HCT116 (cell line): ENCODE results near the gene WWTR1.

ENCODE experiments used
- ELF1 ChIP-seq: IDR thresholded peaks from 2 replicates; pipeline ENCODE4 v1.6.1; 2012; ENCODE audit warnings: low read depth, borderline replicate concordance
- EZH2 ChIP-seq: fragments of 200-600 bp; sonication (generic); IDR thresholded peaks from 2 replicates; pipeline ENCODE4 v1.6.1; 2017; ENCODE audit warnings: antibody characterized with exemption, mixed run types
- EZH2phosphoT487 ChIP-seq: fragments of 200-600 bp; IDR thresholded peaks from 2 replicates; pipeline ENCODE4 v1.6.1; 2018; ENCODE audit warnings: antibody characterized with exemption, borderline replicate concordance
- JUND ChIP-seq: IDR thresholded peaks from 2 replicates; pipeline ENCODE4 v1.6.1; 2012
- POLR2A ChIP-seq: IDR thresholded peaks from 2 replicates; pipeline ENCODE4 v1.7.0; 2011; ENCODE audit warnings: borderline replicate concordance; ENCODE audit not compliant: insufficient read depth, insufficient read length; ENCODE audit errors: extremely low read depth
- POLR2AphosphoS5 ChIP-seq: IDR thresholded peaks from 2 replicates; pipeline ENCODE4 v1.6.1; 2011; ENCODE audit warnings: mild to moderate bottlenecking, low read depth, low read length, moderate library complexity
- RAD21 ChIP-seq: IDR thresholded peaks from 2 replicates; pipeline ENCODE4 v1.6.1; 2012; ENCODE audit warnings: low read depth, mild to moderate bottlenecking
- REST ChIP-seq: IDR thresholded peaks from 2 replicates; pipeline ENCODE4 v1.6.1; 2012; ENCODE audit warnings: low read depth
- SIN3A ChIP-seq: IDR thresholded peaks from 2 replicates; pipeline ENCODE4 v1.6.1; 2012; ENCODE audit warnings: low read depth
- SP1 ChIP-seq: IDR thresholded peaks from 2 replicates; pipeline ENCODE4 v1.6.1; 2012; ENCODE audit warnings: low read depth
- ZBTB33 ChIP-seq: IDR thresholded peaks from 2 replicates; pipeline ENCODE4 v1.6.1; 2011; ENCODE audit warnings: mild to moderate bottlenecking, low read length, moderate library complexity; ENCODE audit not compliant: insufficient replicate concordance; ENCODE audit errors: extremely low read depth
- TF ChIP-seq, protein P1 (sequence below), 3 experiments: fragments of 200-600 bp in 1 of 3; sonication (generic) in 1 of 3; IDR thresholded peaks in 2 of 3; conservative IDR thresholded peaks in 1 of 3; 2 replicates each; pipeline ENCODE4 v1.5.1; 2012 to 2017; ENCODE audit warnings: low read depth in 2 of 3, low read length in 2 of 3, antibody characterized with exemption in 1 of 3, borderline replicate concordance in 1 of 3, control low read depth in 1 of 3, mild to moderate bottlenecking in 1 of 3, mixed read lengths in 1 of 3, mixed run types in 1 of 3, moderate library complexity in 1 of 3; ENCODE audit not compliant: insufficient read depth in 1 of 3
- TF ChIP-seq, protein P2 (sequence below): IDR thresholded peaks from 2 replicates; pipeline ENCODE4 v1.6.1; 2012

DNA sequence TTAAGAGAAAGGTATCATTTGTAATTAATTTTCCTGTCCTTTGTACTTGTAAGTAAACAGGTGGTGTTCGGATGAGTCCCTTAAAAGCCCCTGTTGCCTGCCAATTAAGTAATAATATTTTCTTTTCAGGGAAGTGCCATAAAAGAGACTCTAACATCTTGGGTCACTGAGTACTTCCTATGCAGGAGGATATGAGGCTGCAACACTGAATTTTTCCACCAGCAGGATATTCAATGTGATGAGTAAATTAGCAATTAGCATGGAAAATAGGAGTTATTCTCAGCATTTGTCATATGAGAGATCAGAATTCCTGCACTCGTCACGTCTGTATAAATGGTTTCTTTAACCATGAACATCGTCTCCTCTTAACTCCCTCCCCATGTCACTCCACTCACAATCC is 45.4 kb downstream of the WWTR1 start:
- TF ChIP-seq POLR2AphosphoS5 (no peak), POLR2A (no peak), EZH2phosphoT487 (no peak), REST (no peak), SP1 (no peak), JUND (no peak), RAD21 (no peak), SIN3A (no peak), EZH2 (no peak), ELF1 (no peak), ZBTB33 (no peak)
- TF ChIP-seq, protein P1, sequence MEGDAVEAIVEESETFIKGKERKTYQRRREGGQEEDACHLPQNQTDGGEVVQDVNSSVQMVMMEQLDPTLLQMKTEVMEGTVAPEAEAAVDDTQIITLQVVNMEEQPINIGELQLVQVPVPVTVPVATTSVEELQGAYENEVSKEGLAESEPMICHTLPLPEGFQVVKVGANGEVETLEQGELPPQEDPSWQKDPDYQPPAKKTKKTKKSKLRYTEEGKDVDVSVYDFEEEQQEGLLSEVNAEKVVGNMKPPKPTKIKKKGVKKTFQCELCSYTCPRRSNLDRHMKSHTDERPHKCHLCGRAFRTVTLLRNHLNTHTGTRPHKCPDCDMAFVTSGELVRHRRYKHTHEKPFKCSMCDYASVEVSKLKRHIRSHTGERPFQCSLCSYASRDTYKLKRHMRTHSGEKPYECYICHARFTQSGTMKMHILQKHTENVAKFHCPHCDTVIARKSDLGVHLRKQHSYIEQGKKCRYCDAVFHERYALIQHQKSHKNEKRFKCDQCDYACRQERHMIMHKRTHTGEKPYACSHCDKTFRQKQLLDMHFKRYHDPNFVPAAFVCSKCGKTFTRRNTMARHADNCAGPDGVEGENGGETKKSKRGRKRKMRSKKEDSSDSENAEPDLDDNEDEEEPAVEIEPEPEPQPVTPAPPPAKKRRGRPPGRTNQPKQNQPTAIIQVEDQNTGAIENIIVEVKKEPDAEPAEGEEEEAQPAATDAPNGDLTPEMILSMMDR (IDR thresholded peaks at IDR 0.05 in 2 of 3, conservative IDR thresholded peaks at IDR 0.05 in 1 of 3; ENCODE audit: borderline replicate concordance in 1 of 3, insufficient read depth in 1 of 3, low read depth in 2 of 3, low read length in 2 of 3), result no peak
- TF ChIP-seq, protein P2, sequence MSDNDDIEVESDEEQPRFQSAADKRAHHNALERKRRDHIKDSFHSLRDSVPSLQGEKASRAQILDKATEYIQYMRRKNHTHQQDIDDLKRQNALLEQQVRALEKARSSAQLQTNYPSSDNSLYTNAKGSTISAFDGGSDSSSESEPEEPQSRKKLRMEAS, result no peak
